Neural cell (in vitro differentiated cells): ENCODE measurements around the gene VPS37B.
A peak's percentile ranks its signal among the peaks of the same experiment; 100 is the strongest.

ENCODE experiments used
- EP300 ChIP-seq: fragments of 450-650 bp; conservative IDR thresholded peaks from 2 replicates; pipeline ENCODE4 v1.6.1; 2014; ENCODE audit warnings: antibody characterized with exemption, mild to moderate bottlenecking, moderate library complexity; ENCODE audit not compliant: poor library complexity, severe bottlenecking
- EZH2 ChIP-seq: fragments of 200-600, 300-800 bp; shearing (Covaris generic), sonication (generic); IDR thresholded peaks from 2 replicates; pipeline ENCODE4 v1.6.1; 2014; ENCODE audit warnings: antibody characterized with exemption, low read length, borderline replicate concordance, mild to moderate bottlenecking; ENCODE audit not compliant: insufficient read depth, poor library complexity, severe bottlenecking
- MXI1 ChIP-seq: fragments of 450-650 bp; conservative IDR thresholded peaks from 2 replicates; pipeline ENCODE4 v1.6.1; 2014; ENCODE audit warnings: antibody characterized with exemption, mild to moderate bottlenecking; ENCODE audit not compliant: poor library complexity, severe bottlenecking
- POLR2AphosphoS5 ChIP-seq: IDR thresholded peaks from 2 replicates; pipeline ENCODE4 v1.6.1; 2012
- TAF1 ChIP-seq: IDR thresholded peaks from 2 replicates; pipeline ENCODE4 v1.6.1; 2012; ENCODE audit warnings: low read depth
- TF ChIP-seq, protein P1 (sequence below): fragments of 450-650 bp; IDR thresholded peaks from 2 replicates; pipeline ENCODE4 v1.5.1; 2014; ENCODE audit warnings: antibody characterized with exemption, mild to moderate bottlenecking, moderate library complexity; ENCODE audit not compliant: poor library complexity, severe bottlenecking
- TF ChIP-seq, protein P2 (sequence below): IDR thresholded peaks from 2 replicates; pipeline ENCODE4 v1.6.1; 2012; ENCODE audit warnings: borderline replicate concordance

DNA sequence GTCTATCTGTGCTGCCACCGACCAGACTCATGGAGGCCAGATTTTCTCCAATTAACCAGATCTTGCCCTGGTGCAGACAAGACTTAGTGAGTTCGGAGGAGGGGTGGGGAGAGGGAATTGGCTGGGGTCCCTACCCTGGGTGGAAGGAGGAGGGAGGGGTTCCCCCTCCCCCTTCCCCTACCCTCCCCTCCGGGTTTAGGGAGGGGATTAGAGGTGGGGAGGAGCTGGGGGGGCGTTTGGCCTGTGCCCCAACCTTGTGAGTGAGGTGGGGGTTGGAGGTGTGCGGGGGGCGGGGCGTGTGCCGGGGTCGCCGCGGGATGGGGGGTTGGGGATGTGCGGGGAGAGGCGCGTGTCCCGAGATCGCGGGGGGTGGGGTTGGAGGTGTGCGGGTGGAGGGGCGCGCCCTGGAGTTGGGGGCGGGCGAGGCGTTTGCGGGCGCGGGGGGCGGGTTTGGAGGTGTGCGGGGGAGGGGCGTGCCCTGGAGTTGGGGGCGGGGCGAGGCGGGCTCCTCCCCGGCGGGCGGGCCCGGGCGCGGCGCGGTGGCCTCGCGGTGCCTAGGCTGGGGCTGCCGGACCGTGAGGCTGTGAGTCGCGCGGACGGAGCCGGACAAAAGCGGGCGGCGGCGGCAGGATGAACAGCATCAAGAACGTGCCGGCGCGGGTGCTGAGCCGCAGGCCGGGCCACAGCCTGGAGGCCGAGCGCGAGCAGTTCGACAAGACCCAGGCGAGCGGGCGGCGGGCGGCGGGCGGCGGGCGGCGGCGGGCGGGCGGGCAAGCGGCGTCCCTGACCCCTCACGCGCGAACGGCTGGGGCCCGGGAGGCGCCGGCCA is 60.8 kb downstream of the VPS37B start, which contains the start of gene HIP1R:
- TF ChIP-seq, protein P1, sequence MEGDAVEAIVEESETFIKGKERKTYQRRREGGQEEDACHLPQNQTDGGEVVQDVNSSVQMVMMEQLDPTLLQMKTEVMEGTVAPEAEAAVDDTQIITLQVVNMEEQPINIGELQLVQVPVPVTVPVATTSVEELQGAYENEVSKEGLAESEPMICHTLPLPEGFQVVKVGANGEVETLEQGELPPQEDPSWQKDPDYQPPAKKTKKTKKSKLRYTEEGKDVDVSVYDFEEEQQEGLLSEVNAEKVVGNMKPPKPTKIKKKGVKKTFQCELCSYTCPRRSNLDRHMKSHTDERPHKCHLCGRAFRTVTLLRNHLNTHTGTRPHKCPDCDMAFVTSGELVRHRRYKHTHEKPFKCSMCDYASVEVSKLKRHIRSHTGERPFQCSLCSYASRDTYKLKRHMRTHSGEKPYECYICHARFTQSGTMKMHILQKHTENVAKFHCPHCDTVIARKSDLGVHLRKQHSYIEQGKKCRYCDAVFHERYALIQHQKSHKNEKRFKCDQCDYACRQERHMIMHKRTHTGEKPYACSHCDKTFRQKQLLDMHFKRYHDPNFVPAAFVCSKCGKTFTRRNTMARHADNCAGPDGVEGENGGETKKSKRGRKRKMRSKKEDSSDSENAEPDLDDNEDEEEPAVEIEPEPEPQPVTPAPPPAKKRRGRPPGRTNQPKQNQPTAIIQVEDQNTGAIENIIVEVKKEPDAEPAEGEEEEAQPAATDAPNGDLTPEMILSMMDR, result no peak
- TF ChIP-seq EZH2 (no peak), EP300 (no peak), TAF1 (peak; percentile 14), MXI1 (peak; percentile 36), POLR2AphosphoS5 (peak; percentile 9)
- TF ChIP-seq, protein P2, sequence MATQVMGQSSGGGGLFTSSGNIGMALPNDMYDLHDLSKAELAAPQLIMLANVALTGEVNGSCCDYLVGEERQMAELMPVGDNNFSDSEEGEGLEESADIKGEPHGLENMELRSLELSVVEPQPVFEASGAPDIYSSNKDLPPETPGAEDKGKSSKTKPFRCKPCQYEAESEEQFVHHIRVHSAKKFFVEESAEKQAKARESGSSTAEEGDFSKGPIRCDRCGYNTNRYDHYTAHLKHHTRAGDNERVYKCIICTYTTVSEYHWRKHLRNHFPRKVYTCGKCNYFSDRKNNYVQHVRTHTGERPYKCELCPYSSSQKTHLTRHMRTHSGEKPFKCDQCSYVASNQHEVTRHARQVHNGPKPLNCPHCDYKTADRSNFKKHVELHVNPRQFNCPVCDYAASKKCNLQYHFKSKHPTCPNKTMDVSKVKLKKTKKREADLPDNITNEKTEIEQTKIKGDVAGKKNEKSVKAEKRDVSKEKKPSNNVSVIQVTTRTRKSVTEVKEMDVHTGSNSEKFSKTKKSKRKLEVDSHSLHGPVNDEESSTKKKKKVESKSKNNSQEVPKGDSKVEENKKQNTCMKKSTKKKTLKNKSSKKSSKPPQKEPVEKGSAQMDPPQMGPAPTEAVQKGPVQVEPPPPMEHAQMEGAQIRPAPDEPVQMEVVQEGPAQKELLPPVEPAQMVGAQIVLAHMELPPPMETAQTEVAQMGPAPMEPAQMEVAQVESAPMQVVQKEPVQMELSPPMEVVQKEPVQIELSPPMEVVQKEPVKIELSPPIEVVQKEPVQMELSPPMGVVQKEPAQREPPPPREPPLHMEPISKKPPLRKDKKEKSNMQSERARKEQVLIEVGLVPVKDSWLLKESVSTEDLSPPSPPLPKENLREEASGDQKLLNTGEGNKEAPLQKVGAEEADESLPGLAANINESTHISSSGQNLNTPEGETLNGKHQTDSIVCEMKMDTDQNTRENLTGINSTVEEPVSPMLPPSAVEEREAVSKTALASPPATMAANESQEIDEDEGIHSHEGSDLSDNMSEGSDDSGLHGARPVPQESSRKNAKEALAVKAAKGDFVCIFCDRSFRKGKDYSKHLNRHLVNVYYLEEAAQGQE, result no peak
